Liver (tissue), 9 donors: ENCODE results near the gene AKAP7. TPM values are rescaled to one million over a fixed set of nuclear protein-coding genes. Genes with fewer than 3 reads are reported as not detected.

Experiments used
- DNase-seq: peaks from one replicate; pipeline ENCODE4 v3.0.0-alpha.2; 2017; ENCODE audit warnings: low spot score
- H3K27ac ChIP-seq, 2 donors: one replicate each; pipeline ENCODE4 v1.7.0; 2013; ENCODE audit warnings: inconsistent platforms in 2 of 2, low read length in 2 of 2, control low read depth in 1 of 2, low read depth in 1 of 2, mild to moderate bottlenecking in 1 of 2
- H3K27me3 ChIP-seq, 4 donors: one replicate each; pipeline versions ENCODE4 v1.6.1 to v1.7.0; 2013; ENCODE audit warnings: low read length in 3 of 4, inconsistent platforms in 1 of 4, mild to moderate bottlenecking in 1 of 4, moderate library complexity in 1 of 4; ENCODE audit not compliant: control insufficient read depth in 4 of 4, insufficient read depth in 4 of 4
- H3K36me3 ChIP-seq, 4 donors: one replicate each; pipeline versions ENCODE4 v1.6.1 to v1.7.0; 2013; ENCODE audit warnings: low read length in 3 of 4, mild to moderate bottlenecking in 3 of 4, low read depth in 1 of 4, moderate library complexity in 1 of 4; ENCODE audit not compliant: control insufficient read depth in 4 of 4, insufficient read depth in 3 of 4
- H3K4me1 ChIP-seq, 4 donors: one replicate each; pipeline versions ENCODE4 v1.6.1 to v1.7.0; 2013; ENCODE audit warnings: low read length in 3 of 4, mild to moderate bottlenecking in 3 of 4, moderate library complexity in 1 of 4; ENCODE audit not compliant: control insufficient read depth in 4 of 4, insufficient read depth in 4 of 4
- H3K4me3 ChIP-seq, 3 donors: one replicate each; pipeline versions ENCODE4 v1.6.1 to v1.7.0; 2013; ENCODE audit warnings: low read length in 3 of 3, control low read depth in 1 of 3, low read depth in 1 of 3, mild to moderate bottlenecking in 1 of 3
- H3K9ac ChIP-seq, 2 donors: one replicate each; pipeline ENCODE4 v1.7.0; 2013; ENCODE audit warnings: low read length in 2 of 2, mild to moderate bottlenecking in 2 of 2, moderate library complexity in 2 of 2, control low read depth in 1 of 2, low read depth in 1 of 2
- H3K9me3 ChIP-seq, 4 donors: one replicate each; pipeline versions ENCODE4 v1.6.1 to v1.7.0; 2013; ENCODE audit warnings: low read length in 3 of 4; ENCODE audit not compliant: control insufficient read depth in 4 of 4
- ATF3 ChIP-seq: IDR thresholded peaks from 2 replicates; pipeline ENCODE4 v1.6.1; 2016; ENCODE audit warnings: antibody characterized with exemption
- CTCF ChIP-seq: fragments of 150-350 bp; IDR thresholded peaks from 2 replicates; pipeline ENCODE4 v1.5.1; 2017; ENCODE audit warnings: improper control_type of control experiment, low read depth, low read length; ENCODE audit not compliant: missing input control
- EGR1 ChIP-seq, 2 donors: IDR thresholded peaks; 2 replicates each; pipeline ENCODE4 v1.6.1; 2016 to 2018; ENCODE audit warnings: antibody characterized with exemption in 2 of 2, low read depth in 2 of 2
- FOXA1 ChIP-seq: IDR thresholded peaks from 2 replicates; pipeline ENCODE4 v1.6.1; 2016; ENCODE audit warnings: antibody characterized with exemption
- FOXA2 ChIP-seq: IDR thresholded peaks from 2 replicates; pipeline ENCODE4 v1.6.1; 2016; ENCODE audit warnings: antibody characterized with exemption
- GABPA ChIP-seq, 2 donors: IDR thresholded peaks in 1 of 2; conservative IDR thresholded peaks in 1 of 2; 2 replicates each; pipeline ENCODE4 v1.6.1; 2016; ENCODE audit warnings: antibody characterized with exemption in 2 of 2, mild to moderate bottlenecking in 1 of 2, moderate library complexity in 1 of 2
- HNF4A ChIP-seq, 2 donors: conservative IDR thresholded peaks; 2 replicates each; pipeline ENCODE4 v1.6.1; 2016; ENCODE audit warnings: antibody characterized with exemption in 2 of 2, mild to moderate bottlenecking in 2 of 2
- HNF4G ChIP-seq: IDR thresholded peaks from 2 replicates; pipeline ENCODE4 v1.6.1; 2016; ENCODE audit warnings: antibody characterized with exemption
- JUND ChIP-seq, 2 donors: IDR thresholded peaks; 2 replicates each; pipeline ENCODE4 v1.6.1; 2016; ENCODE audit warnings: antibody characterized with exemption in 2 of 2
- MAX ChIP-seq: IDR thresholded peaks from 2 replicates; pipeline ENCODE4 v1.6.1; 2016; ENCODE audit warnings: antibody characterized with exemption
- NR2F2 ChIP-seq: IDR thresholded peaks from 2 replicates; pipeline ENCODE4 v1.6.1; 2016; ENCODE audit warnings: antibody characterized with exemption
- RAD21 ChIP-seq, 2 donors: IDR thresholded peaks; 2 replicates each; pipeline ENCODE4 v1.6.1; 2016; ENCODE audit warnings: antibody characterized with exemption in 2 of 2, mild to moderate bottlenecking in 2 of 2
- REST ChIP-seq: IDR thresholded peaks from 2 replicates; pipeline ENCODE4 v1.6.1; 2016; ENCODE audit warnings: antibody characterized with exemption, mild to moderate bottlenecking
- RXRA ChIP-seq, 2 donors: IDR thresholded peaks; 2 replicates each; pipeline ENCODE4 v1.6.1; 2017 to 2018; ENCODE audit warnings: antibody characterized with exemption in 2 of 2, mild to moderate bottlenecking in 1 of 2
- SP1 ChIP-seq: IDR thresholded peaks from 2 replicates; pipeline ENCODE4 v1.6.1; 2018; ENCODE audit warnings: antibody characterized with exemption, mild to moderate bottlenecking
- TAF1 ChIP-seq: conservative IDR thresholded peaks from 2 replicates; pipeline ENCODE4 v1.6.1; 2016; ENCODE audit warnings: antibody characterized with exemption, mild to moderate bottlenecking
- YY1 ChIP-seq: IDR thresholded peaks from 2 replicates; pipeline ENCODE4 v1.6.1; 2016; ENCODE audit warnings: antibody characterized with exemption, mild to moderate bottlenecking
- ZBTB33 ChIP-seq: IDR thresholded peaks from 2 replicates; pipeline ENCODE4 v1.6.1; 2016; ENCODE audit warnings: antibody characterized with exemption
- WGBS: extraction: QIAGEN DNeasy Blood & Tissue Kit; methylation state at CpG from one replicate; pipeline ENCODE4 v1.1.7; 2013; 5-methylcytosine and 5-hydroxymethylcytosine counted together
- polyA plus RNA-seq, 2 donors: library from polyadenylated mRNA; stranded (reverse) in 1 of 2; unstranded in 1 of 2; fragments of 200-250 nt in 1 of 2; fragments of >200 nt in 1 of 2; fragmentation: Nextera tagmentation in 1 of 2; extraction: Ambion mirVana in 1 of 2; gene quantifications; one replicate each; pipeline versions ENCODE4 v1.2.1 to v1.2.3, GENCODE V29; 2013 to 2015
- total RNA-seq, 2 donors: library from RNA; depleted of rRNA; stranded (reverse); fragments of >200 nt; gene quantifications; one replicate each; pipeline ENCODE4 v1.2.3, GENCODE V29; 2014
- donor health status: healthy.
- donor health status: healthy.
- donor health status: healthy.
- donor health status: healthy.
- donor health status: healthy.

AKAP7 gene
- total and polyA plus RNA-seq, 4 donors = 7.9 to 25.4 (median 17.7) TPM

GRCh38 chr6:131116321-131116720, 18.9 kb upstream of the AKAP7 start:
- Histone ChIP-seq H3K27me3 (no peaks in the 10 kb centered on the region), H3K9me3 (no peaks in the 10 kb centered on the region), H3K27ac (no peak overlapping the region), H3K9ac (no peak overlapping the region), H3K4me1 (peaks cover 0 to 5% (median 1%) of the 10 kb centered on the region in 4 donors), H3K36me3 (no peaks in the 10 kb centered on the region), H3K4me3 (no peak overlapping the region)
- WGBS = 89% methylated on average over 2 of the region's 2 CpGs
- DNase-seq = no peak
- no peak for TF ChIP-seq EGR1 (IDR thresholded peaks at IDR 0.05; ENCODE audit: low read depth in 2 of 2)

- Histone ChIP-seq H3K4me1 (peaks cover 0 to 5% (median 1%) of the 10 kb centered on the region in 4 donors), H3K4me3 (no peak overlapping the region), H3K36me3 (no peaks in the 10 kb centered on the region), H3K9me3 (no peaks in the 10 kb centered on the region), H3K27ac (no peak overlapping the region), H3K9ac (no peak overlapping the region), H3K27me3 (no peaks in the 10 kb centered on the region)
- 21% methylated on average over 4 of the region's 4 CpGs for WGBS
- DNase-seq = no peak
- TF ChIP-seq RXRA (IDR thresholded peaks at IDR 0.05) = peak; percentile 18 to 36
- no peak for TF ChIP-seq YY1
- TF ChIP-seq HNF4G = no peak
- TF ChIP-seq EGR1 (IDR thresholded peaks at IDR 0.05; ENCODE audit: low read depth in 2 of 2) = no peak
- no peak for TF ChIP-seq TAF1
- peak; percentile 91 to 92 for TF ChIP-seq RAD21 (IDR thresholded peaks at IDR 0.05)
- TF ChIP-seq GABPA (IDR thresholded peaks at IDR 0.05 in 1 of 2, conservative IDR thresholded peaks at IDR 0.05 in 1 of 2) = no peak
- peak; percentile 61 for TF ChIP-seq CTCF
- no peak for TF ChIP-seq ATF3
- TF ChIP-seq SP1 = no peak
- no peak for TF ChIP-seq MAX
- no peak for TF ChIP-seq NR2F2
- TF ChIP-seq JUND (IDR thresholded peaks at IDR 0.05) = no peak
- TF ChIP-seq REST = no peak
- TF ChIP-seq FOXA2 = no peak
- no peak for TF ChIP-seq HNF4A (conservative IDR thresholded peaks at IDR 0.05)
- TF ChIP-seq ZBTB33 = no peak
- no peak for TF ChIP-seq FOXA1
Measured at GRCh38 chr6:131116755-131117360, 18.4 kb upstream of the AKAP7 start.
